Memory B cell (primary cell): ENCODE results near the gene LAYN.

Experiments used
- ATAC-seq: fragments of 150-1000 bp; cut with Tn5 transposase; 2 replicates; pipeline ENCODE4 v1.10.0; 2021; ENCODE audit warnings: low read depth, mild to moderate bottlenecking, moderate library complexity
- DNase-seq, 2 donors: peaks; one replicate each; pipeline ENCODE4 v3.0.0; 2022; ENCODE audit warnings: low spot score in 2 of 2
- H3K27ac Mint-ChIP-seq: one replicate; pipeline ENCODE4 v1.8.0; 2022; ENCODE audit warnings: mild to moderate bottlenecking, moderate library complexity, mixed read lengths
- H3K27me3 Mint-ChIP-seq: one replicate; pipeline ENCODE4 v1.8.0; 2022; ENCODE audit warnings: mixed read lengths
- H3K36me3 Mint-ChIP-seq: one replicate; pipeline ENCODE4 v1.8.0; 2022; ENCODE audit warnings: mild to moderate bottlenecking, mixed read lengths
- H3K4me1 Mint-ChIP-seq: one replicate; pipeline ENCODE4 v1.8.0; 2022; ENCODE audit warnings: mixed read lengths
- H3K4me3 Mint-ChIP-seq: one replicate; pipeline ENCODE4 v1.8.0; 2022; ENCODE audit warnings: mild to moderate bottlenecking, moderate library complexity, mixed read lengths
- H3K9me3 Mint-ChIP-seq: one replicate; pipeline ENCODE4 v1.8.0; 2022; ENCODE audit warnings: mixed read lengths

The LAYN gene, protein sequence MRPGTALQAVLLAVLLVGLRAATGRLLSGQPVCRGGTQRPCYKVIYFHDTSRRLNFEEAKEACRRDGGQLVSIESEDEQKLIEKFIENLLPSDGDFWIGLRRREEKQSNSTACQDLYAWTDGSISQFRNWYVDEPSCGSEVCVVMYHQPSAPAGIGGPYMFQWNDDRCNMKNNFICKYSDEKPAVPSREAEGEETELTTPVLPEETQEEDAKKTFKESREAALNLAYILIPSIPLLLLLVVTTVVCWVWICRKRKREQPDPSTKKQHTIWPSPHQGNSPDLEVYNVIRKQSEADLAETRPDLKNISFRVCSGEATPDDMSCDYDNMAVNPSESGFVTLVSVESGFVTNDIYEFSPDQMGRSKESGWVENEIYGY

DNA sequence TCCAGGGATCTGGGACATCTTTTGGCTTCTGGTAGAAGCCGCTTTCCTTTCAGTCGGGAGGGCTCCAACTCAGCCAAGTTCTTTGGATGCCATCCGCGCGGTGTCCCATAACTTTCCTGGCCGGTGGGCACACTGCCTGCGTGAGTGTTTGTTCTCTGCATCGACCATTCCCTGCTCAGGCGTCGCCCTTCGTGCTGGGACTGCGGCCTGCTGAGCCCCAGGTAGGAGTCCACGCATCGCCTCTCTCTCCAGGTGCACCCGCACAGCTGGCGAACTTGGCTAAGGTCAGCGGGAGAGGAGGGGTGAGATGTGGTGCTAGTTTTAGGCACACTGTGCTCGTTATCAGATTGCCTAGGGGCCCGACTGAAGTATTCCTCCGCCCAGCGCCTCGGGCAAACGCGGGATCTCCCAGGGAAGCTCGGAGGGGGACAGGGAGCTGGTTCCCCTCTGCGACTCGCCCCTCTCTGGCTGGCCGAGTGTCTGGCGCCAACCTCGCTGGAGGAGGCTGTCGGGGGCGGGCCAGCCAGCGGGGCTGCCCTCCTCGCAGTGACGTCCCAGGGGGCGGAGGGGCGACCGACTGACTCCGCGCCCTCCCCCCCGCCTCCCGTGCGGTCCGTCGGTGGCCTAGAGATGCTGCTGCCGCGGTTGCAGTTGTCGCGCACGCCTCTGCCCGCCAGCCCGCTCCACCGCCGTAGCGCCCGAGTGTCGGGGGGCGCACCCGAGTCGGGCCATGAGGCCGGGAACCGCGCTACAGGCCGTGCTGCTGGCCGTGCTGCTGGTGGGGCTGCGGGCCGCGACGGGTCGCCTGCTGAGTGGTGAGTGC is at the start of gene LAYN:
Gene LAYN, plus strand, starts transcription at position 607 of the 823 bp plus-strand sequence. Its CDS starts 124 bp downstream, at position 731.
- Mint-ChIP-seq H3K4me3 (peak within 1 kb of the TSS; percentile 78), H3K4me1 (peaks cover 6% of the 10 kb centered on the region), H3K27ac (no peak within 1 kb of the TSS), H3K27me3 (peaks cover 29% of the 10 kb centered on the region), H3K36me3 (no peaks in the 10 kb centered on the region), H3K9me3 (no peaks in the 10 kb centered on the region)
- peak in 1 of 2 donors; percentile 27 for DNase-seq
- peak; percentile 61 for ATAC-seq

DNA sequence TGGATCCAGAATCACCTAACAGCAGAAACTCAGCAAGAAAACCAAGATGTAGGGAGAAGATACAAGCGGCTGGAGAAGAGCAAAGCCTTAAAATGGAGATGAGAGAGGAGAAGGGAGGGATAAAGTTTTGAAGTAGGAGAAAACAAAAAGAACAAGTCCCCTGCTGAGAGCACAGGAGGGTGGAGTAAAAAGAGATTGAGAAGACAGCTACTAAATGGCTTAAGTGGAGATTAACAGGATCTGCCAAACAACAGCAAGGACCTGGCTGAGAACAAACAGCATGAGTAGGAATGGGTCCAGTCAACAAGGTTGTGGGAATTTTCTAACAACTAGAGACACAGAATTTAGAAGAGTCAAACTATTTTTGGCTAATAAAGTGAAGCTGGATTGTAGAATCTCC is 46.5 kb upstream of the LAYN start:
- Mint-ChIP-seq H3K27ac (no peak overlapping the region), H3K27me3 (peaks cover 7% of the 10 kb centered on the region)
- ATAC-seq, result no peak

DNA sequence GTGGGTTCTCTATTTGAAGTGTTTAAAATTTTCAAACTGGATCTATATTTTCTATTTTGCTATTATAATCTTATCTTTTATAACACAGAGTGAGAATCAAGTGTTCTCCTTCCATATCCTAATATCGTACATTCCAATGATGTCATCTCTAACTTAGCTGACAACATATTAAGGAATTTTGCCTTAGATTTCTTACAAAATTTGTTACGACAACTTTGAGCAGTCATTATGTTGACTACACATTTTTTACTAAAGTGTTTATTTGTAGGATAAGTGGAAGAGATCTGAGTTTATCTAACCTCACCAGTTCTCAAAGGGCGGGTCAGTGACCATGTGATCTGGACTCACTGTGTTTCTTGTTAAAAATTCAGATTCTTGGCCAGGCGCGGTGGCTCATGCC is 41.0 kb upstream of the LAYN start:
- Mint-ChIP-seq H3K27me3 (peaks cover 12% of the 10 kb centered on the region), H3K4me3 (no peak overlapping the region), H3K36me3 (no peaks in the 10 kb centered on the region), H3K9me3 (no peaks in the 10 kb centered on the region), H3K27ac (no peak overlapping the region), H3K4me1 (no peaks in the 10 kb centered on the region)
- ATAC-seq (no peak), DNase-seq (no peak)

More for the DNA sequence above, 46.5 kb upstream of the LAYN start:
- no peak overlapping the region for H3K4me3 Mint-ChIP-seq
- no peak for DNase-seq
- no peaks in the 10 kb centered on the region for H3K36me3 Mint-ChIP-seq
- no peaks in the 10 kb centered on the region for H3K4me1 Mint-ChIP-seq
- no peaks in the 10 kb centered on the region for H3K9me3 Mint-ChIP-seq

DNA sequence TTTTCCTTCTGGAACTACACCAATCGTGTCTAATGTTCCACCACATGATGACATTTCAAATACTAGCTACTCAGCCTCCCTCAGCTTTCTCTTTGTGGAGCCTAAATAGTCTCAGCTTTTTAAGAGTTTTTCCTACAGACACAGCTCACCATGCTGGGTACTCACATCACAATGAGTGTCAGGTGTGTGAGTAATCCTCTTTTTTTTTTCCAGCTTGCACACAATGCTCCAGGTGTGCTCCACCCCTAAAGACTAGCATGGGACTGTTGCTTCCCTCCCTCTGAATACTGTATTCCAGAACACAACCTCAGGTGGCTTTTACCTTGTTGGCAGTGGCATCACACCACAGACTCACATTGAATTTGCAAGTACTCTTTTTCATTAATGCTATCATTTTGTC is 40.0 kb upstream of the LAYN start:
- no peaks in the 10 kb centered on the region for H3K36me3 Mint-ChIP-seq
- H3K4me3 Mint-ChIP-seq, result no peak overlapping the region
- H3K4me1 Mint-ChIP-seq, result no peaks in the 10 kb centered on the region
- H3K9me3 Mint-ChIP-seq, result no peaks in the 10 kb centered on the region
- no peak overlapping the region for H3K27ac Mint-ChIP-seq
- peaks cover 11% of the 10 kb centered on the region for H3K27me3 Mint-ChIP-seq
- ATAC-seq, result no peak
- no peak for DNase-seq

DNA sequence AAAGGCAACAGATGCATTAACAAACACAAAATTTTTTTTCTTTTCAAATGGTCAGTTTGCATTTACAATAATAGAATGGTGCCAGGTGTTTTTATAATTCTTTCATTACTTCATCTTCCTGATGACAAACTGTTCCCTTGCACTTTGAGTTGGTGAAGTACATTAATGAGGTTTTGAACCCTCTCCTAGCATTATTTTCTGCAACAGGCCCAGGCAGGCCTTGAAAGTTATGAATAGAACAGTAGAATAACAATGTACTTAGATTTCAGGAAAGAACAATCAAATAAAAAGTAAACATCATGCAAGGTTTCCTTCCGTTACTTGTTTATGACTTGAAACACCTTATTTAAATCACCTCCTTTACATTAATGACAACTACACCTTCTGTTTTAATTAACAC is 37.9 kb upstream of the LAYN start:
- peaks cover 11% of the 10 kb centered on the region for H3K27me3 Mint-ChIP-seq
- no peaks in the 10 kb centered on the region for H3K4me1 Mint-ChIP-seq
- no peak overlapping the region for H3K27ac Mint-ChIP-seq
- ATAC-seq (no peak), DNase-seq (no peak)
- H3K9me3 Mint-ChIP-seq, result no peaks in the 10 kb centered on the region
- no peak overlapping the region for H3K4me3 Mint-ChIP-seq
- H3K36me3 Mint-ChIP-seq, result no peaks in the 10 kb centered on the region

DNA sequence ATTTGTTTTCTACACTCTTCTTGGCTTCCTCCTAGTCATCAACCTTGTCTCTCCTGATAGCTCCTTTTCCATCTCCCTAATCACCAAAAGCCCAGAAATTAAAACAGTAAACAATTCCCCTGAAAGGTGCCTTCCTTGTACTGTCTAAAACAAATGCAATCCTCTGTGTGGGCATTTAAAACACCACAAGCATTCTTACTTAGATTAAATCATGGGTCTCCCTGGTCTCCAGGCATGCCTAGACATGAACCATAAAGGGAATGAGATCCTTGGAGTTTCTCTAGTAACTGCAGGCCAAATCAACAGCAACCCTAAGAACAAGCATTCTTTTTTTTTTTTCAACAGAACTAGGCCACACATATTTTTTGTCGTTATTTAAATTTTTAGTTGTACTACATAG is 30.2 kb upstream of the LAYN start:
- no peak overlapping the region for H3K4me3 Mint-ChIP-seq
- H3K9me3 Mint-ChIP-seq, result no peaks in the 10 kb centered on the region
- H3K36me3 Mint-ChIP-seq, result no peaks in the 10 kb centered on the region
- peaks cover 7% of the 10 kb centered on the region for H3K4me1 Mint-ChIP-seq
- peaks cover 21% of the 10 kb centered on the region for H3K27me3 Mint-ChIP-seq
- no peak for DNase-seq
- ATAC-seq, result no peak
- H3K27ac Mint-ChIP-seq, result no peak overlapping the region

DNA sequence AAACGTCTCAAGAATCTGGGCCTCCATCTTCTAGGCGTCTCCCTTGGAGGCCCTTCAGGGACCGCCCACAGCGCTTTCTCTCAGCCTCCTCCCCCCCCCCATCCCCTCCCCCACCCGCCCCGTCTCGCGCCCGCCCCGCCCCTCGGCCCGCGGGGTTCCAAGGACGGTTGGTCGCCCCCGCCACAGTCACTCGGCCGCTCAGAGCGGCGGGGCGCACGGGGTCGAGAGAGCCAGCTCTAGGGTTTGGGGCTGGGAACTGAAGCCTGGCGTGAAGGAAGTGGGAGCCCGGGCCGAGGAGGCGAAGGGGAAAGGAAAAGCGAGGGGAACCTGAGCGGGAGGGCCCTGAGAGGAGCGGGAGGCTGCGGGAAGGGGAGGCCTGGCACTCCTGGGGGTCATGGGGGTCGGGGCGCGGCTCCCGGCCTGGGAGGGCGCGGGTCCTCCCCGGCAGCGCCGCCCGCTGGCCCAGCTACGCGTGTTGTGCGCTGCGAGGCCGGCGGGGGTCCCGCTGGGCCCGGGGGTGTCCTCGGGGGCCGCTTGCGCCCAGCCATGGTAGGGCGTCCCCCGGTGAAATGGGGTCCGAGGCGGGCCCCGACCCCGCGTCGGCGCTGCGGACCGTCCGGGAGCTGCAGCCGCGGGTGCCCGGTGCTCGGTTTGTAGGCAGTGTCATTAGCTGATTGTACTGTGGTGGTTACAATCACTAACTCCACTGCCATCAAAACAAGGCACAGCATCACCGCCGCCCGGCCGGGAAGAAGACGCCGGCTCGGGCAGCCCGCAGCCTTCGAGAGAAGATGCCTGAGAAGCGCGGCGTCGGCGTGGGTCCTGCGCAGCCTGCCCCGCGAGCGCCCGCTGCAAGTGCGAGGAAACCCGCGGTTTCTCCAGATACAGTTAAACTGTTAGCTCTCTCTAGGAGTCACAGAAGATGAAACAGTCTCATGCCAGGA is 28.0 kb upstream of the LAYN start, which contains the start of gene BTG4:
Gene BTG4, minus strand, starts transcription at position 91 of the 944 bp plus-strand sequence. CDS start 13,610 bp downstream, outside the sequence.
- Mint-ChIP-seq H3K4me1 (peaks cover 7% of the 10 kb centered on the region), H3K27me3 (peaks cover 21% of the 10 kb centered on the region), H3K36me3 (no peaks in the 10 kb centered on the region), H3K4me3 (peak within 1 kb of the TSS; percentile 82), H3K27ac (no peak within 1 kb of the TSS), H3K9me3 (no peaks in the 10 kb centered on the region)
- DNase-seq (peak in 1 of 2 donors; percentile 27), ATAC-seq (peak; percentile 59)

DNA sequence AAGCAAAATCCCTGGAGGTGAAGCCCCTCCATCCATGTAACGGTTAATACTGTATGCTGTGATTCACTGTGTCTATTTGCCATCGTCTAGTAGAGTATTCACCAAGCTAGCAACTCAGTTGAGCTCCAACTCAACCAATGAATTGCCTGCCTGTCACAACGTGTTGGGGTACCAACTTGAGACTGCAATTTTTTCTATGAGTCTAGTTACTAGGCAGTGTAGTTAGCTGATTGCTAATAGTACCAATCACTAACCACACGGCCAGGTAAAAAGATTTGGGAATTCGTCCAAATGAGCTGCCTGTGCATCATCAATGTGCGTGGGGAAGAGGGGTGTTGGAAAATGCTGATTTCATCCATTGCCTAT is 27.3 kb upstream of the LAYN start:
- peak; percentile 33 for ATAC-seq
- Mint-ChIP-seq H3K4me3 (peak overlapping the region; percentile 38), H3K27me3 (peaks cover 18% of the 10 kb centered on the region), H3K4me1 (peaks cover 7% of the 10 kb centered on the region), H3K9me3 (no peaks in the 10 kb centered on the region), H3K36me3 (no peaks in the 10 kb centered on the region), H3K27ac (no peak overlapping the region)
- peak in 1 of 2 donors; percentile 17 for DNase-seq

DNA sequence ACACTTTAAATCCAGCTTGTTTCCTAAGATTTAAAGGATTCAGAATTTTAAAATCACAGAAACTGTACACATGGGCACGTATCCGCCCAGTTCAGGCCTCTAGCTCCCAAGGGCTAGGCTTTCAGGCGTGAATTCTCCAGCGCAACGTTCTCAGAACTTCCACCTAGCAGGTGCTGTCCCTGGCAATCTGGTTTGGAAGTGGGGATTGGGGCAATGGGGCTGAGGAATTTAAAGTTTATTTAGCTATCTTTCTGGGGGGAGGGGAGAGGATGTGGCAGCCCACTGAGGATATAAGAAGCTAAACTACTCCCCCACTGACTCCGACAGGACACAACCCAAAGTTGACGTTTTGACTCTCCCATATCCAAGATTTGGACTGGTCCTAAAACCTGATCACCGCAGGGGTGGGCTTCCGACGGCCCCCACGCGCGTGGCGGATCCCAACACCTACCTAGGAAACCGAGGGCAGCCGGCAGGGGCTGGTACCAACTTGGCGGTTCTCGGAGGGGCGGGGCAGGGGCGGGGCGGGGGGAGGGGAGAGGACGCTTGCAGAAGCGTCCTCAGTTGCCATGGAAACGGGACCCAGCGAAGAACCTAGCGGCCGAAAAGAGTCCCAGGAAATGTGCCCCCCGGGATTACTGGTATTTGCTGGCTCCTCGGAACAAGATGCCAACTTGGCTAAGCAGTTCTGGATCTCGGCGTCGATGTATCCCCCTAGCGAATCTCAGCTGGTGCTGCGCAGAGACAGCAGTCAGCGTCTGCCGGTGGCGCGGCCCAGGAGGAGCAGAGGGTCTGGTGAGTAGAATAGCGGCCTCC is 26.1 kb upstream of the LAYN start, which contains the start of gene HOATZ:
Gene HOATZ, plus strand, starts transcription at position 563 of the 816 bp plus-strand sequence. Its CDS starts 7 bp downstream, at position 570.
- Mint-ChIP-seq H3K36me3 (no peaks in the 10 kb centered on the region), H3K27me3 (peaks cover 18% of the 10 kb centered on the region), H3K4me1 (peaks cover 7% of the 10 kb centered on the region), H3K27ac (no peak within 1 kb of the TSS), H3K4me3 (peak within 1 kb of the TSS; percentile 43), H3K9me3 (no peaks in the 10 kb centered on the region)
- ATAC-seq (peak; percentile 55), DNase-seq (peak; percentile 19 to 23)

DNA sequence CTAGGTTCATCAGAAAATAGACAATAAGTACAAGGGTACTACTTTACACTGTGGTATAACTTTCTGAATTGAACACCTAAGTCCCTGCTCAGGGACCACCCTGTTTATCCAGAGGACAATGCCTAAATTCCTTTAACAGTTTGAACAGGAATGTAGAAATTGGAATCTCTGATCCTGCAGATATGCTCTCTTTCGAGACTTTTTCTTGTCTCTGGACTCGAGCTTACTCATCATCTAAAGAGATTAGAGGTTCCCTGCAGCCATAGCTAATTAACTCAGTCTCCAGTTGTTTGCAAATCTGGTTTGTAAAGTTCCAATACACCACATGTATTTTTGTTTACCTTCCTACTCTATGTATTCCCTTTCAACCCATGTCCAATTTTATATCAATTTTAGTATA is 24.9 kb upstream of the LAYN start:
- ATAC-seq (no peak), DNase-seq (no peak)
- H3K27ac Mint-ChIP-seq, result no peak overlapping the region
- peaks cover 14% of the 10 kb centered on the region for H3K27me3 Mint-ChIP-seq
- no peaks in the 10 kb centered on the region for H3K36me3 Mint-ChIP-seq
- H3K9me3 Mint-ChIP-seq, result no peaks in the 10 kb centered on the region
- no peak overlapping the region for H3K4me3 Mint-ChIP-seq
- H3K4me1 Mint-ChIP-seq, result peaks cover 7% of the 10 kb centered on the region

DNA sequence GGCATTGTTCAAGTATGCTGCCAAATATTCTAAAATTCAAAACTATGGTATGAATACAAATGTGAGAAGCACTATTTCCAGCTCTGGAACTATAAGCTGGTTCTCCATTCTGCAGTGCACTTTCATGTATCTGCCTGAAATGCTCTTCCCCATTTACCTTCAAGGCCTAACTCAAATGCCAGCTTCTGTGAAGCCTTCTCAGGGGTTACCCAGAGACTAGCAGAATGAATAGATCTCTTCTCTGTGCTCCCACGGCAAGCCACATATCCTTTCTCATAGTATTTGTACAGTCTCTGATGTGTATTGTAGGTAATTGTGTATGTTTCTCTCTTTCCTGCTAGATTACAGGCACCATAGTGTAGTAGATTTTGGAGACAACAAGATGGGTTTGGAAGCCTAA is 21.9 kb upstream of the LAYN start:
- H3K36me3 Mint-ChIP-seq, result no peaks in the 10 kb centered on the region
- peaks cover 2% of the 10 kb centered on the region for H3K4me1 Mint-ChIP-seq
- ATAC-seq (no peak), DNase-seq (no peak)
- H3K27me3 Mint-ChIP-seq, result peaks cover 5% of the 10 kb centered on the region
- H3K4me3 Mint-ChIP-seq, result no peak overlapping the region
- H3K27ac Mint-ChIP-seq, result no peak overlapping the region
- no peaks in the 10 kb centered on the region for H3K9me3 Mint-ChIP-seq

DNA sequence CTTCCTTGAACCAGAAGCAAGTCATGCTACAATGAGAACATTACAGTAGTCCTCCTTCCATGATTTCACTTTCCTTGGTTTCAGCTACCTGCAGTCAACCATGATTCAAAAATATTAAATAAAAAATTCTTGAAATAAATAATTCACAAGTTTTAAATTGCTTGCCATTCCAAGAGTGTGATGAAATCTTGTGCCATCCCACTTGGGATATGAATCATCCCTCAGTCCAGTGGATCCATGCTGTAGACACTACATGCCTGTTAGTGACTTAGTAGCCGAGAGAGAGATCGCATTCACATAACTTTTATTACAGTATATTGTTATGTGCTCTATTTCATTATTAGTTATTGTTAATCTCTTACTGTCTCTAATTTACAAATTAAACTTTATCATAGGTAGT is 20.0 kb upstream of the LAYN start:
- Mint-ChIP-seq H3K36me3 (no peaks in the 10 kb centered on the region), H3K4me3 (no peak overlapping the region), H3K27ac (no peak overlapping the region), H3K4me1 (no peaks in the 10 kb centered on the region), H3K27me3 (peaks cover 7% of the 10 kb centered on the region), H3K9me3 (no peaks in the 10 kb centered on the region)
- ATAC-seq (no peak), DNase-seq (no peak)

DNA sequence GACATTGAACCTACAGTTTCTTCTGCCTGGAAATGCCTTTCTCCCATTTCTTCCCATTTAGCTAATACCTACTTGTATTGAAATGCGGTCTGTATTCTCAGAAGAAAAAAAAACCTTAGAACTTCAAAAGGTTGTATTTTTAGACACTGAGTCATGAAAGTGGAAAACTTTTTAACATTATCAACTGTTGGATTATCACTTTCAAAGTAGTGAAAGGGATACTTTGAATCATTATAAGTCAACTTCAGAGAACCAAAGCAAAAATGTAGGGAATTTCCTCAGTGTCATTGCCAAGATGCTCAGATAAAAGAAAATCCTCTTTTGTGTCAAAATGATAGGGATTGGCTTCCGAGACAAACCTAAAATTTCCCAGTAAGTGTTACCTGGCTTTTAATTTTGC is 19.4 kb upstream of the LAYN start:
- H3K27me3 Mint-ChIP-seq, result peaks cover 10% of the 10 kb centered on the region
- H3K4me1 Mint-ChIP-seq, result no peaks in the 10 kb centered on the region
- H3K27ac Mint-ChIP-seq, result no peak overlapping the region
- no peak for ATAC-seq
- no peaks in the 10 kb centered on the region for H3K9me3 Mint-ChIP-seq
- no peak overlapping the region for H3K4me3 Mint-ChIP-seq
- no peaks in the 10 kb centered on the region for H3K36me3 Mint-ChIP-seq
- no peak for DNase-seq
